Endodermal cell (in vitro differentiated cells): ENCODE measurements around the gene TMEM60. TPM values are rescaled to one million over a fixed set of nuclear protein-coding genes. Genes with fewer than 3 reads are reported as not detected.

ENCODE experiments used
- DNase-seq: peaks from one replicate; pipeline ENCODE4 v3.0.0-alpha.2; 2017
- H3K27ac ChIP-seq: 2 replicates; pipeline ENCODE4 v1.5.1; 2013; ENCODE audit warnings: mild to moderate bottlenecking, low read depth, low read length, moderate library complexity
- H3K27me3 ChIP-seq: 2 replicates; pipeline ENCODE4 v1.6.1; 2013; ENCODE audit warnings: mild to moderate bottlenecking, low read length, moderate library complexity; ENCODE audit not compliant: insufficient read depth, control insufficient read depth, poor library complexity, severe bottlenecking
- H3K36me3 ChIP-seq: 2 replicates; pipeline ENCODE4 v1.7.0; 2013; ENCODE audit warnings: mild to moderate bottlenecking, low read length, moderate library complexity; ENCODE audit not compliant: control insufficient read depth, insufficient read depth
- H3K4me1 ChIP-seq: one replicate; pipeline ENCODE4 v1.7.0; 2013; ENCODE audit warnings: low read length; ENCODE audit not compliant: control insufficient read depth, insufficient read depth
- H3K4me3 ChIP-seq: 2 replicates; pipeline ENCODE4 v1.5.1; 2013; ENCODE audit warnings: mild to moderate bottlenecking, low read length, moderate library complexity
- H3K9ac ChIP-seq: 2 replicates; pipeline ENCODE4 v1.6.1; 2013; ENCODE audit warnings: mild to moderate bottlenecking, low read length, moderate library complexity; ENCODE audit not compliant: poor library complexity, severe bottlenecking; ENCODE audit errors: extremely low read depth
- H3K9me3 ChIP-seq: 2 replicates; pipeline ENCODE4 v1.6.1; 2013; ENCODE audit warnings: mild to moderate bottlenecking, low read length, moderate library complexity; ENCODE audit not compliant: control insufficient read depth
- H3K27ac Mint-ChIP-seq: 2 replicates; pipeline ENCODE4 v1.8.0; 2020; ENCODE audit warnings: mixed read lengths
- H3K27me3 Mint-ChIP-seq: 2 replicates; pipeline ENCODE4 v1.8.0; 2021; ENCODE audit warnings: mild to moderate bottlenecking, mixed read lengths; ENCODE audit not compliant: insufficient read depth
- H3K36me3 Mint-ChIP-seq: 2 replicates; pipeline ENCODE4 v1.8.0; 2020; ENCODE audit warnings: low read depth, mixed read lengths
- H3K4me1 Mint-ChIP-seq: 2 replicates; pipeline ENCODE4 v1.8.0; 2020; ENCODE audit warnings: mixed read lengths
- H3K4me3 Mint-ChIP-seq: 2 replicates; pipeline ENCODE4 v1.8.0; 2020; ENCODE audit warnings: mild to moderate bottlenecking, moderate library complexity, mixed read lengths
- H3K9me3 Mint-ChIP-seq: 2 replicates; pipeline ENCODE4 v1.8.0; 2020; ENCODE audit warnings: mild to moderate bottlenecking, mixed read lengths
- WGBS, 2 experiments: methylation state at CpG; one replicate each; pipeline versions ENCODE4 v1.1.5 to v1.1.7; 2013; ENCODE audit warnings: missing lambda C conversion rate in 2 of 2, mixed read lengths in 1 of 2; ENCODE audit not compliant: insufficient coverage in 1 of 2, insufficient read length in 1 of 2; 5-methylcytosine and 5-hydroxymethylcytosine counted together
- total RNA-seq, 2 donors: library from RNA; stranded (reverse); fragmentation: NEBNext Ultra II Directional in 1 of 2; extraction: Animal tissue kit (Norgen Biotek cat#: 25700) in 1 of 2; gene quantifications; 2 replicates in 1 of 2; 3 replicates in 1 of 2; pipeline ENCODE4 v1.2.1, GENCODE V29; 2021
- TF ChIP-seq, protein P1 (sequence below): fragments of 200-600 bp; sonication (generic); conservative IDR thresholded peaks from 2 replicates; pipeline ENCODE4 v1.5.0; 2021; ENCODE audit warnings: antibody characterized with exemption, mild to moderate bottlenecking

The TMEM60 gene
- total RNA-seq, 2 donors from 2014 or later: 20.0 to 32.2 TPM

DNA sequence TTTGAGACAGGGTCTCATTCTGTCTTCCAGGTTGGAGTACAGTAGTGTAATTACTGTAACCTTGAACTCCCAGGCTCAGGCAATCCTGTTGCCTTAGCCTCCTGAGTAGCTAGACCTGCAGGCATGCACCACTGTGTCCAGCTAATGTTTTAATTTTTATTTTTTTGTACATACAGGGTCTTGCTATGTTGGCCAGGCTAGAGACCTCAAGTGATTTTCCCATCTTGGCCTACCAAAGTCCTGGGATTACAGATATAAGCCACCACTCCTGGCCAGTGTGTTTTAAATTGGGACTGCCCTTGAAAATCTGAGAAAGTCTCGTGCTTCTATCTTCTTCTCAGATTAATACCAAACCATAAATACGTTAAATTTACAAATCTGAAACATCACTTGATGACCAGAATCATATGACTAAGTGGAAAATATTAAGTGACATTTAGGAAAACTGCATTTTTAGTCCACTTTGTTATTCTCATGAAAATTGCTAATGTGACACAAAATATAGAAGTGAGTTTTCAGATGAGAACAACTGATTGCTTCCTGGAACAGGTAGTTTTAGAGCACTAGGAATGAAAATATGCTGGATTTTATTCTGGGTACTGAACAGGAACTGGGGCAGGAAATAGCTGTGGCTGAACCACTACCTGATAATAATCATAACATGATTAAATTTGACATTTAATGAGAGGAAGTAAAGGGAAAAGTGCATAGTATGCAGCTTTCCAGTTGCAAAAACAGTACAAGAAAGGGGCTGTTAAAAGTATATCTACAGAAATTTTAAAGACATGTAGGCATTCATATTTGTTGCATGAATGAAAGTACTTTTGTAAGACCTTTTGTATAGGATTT is 4.5 kb upstream of the TMEM60 start:
- Mint-ChIP-seq H3K4me1 (peaks cover 9% of the 10 kb centered on the region), H3K27ac (no peak overlapping the region), H3K27me3 (no peaks in the 10 kb centered on the region), H3K36me3 (peaks cover 8% of the 10 kb centered on the region), H3K4me3 (no peak overlapping the region), H3K9me3 (peaks cover 23% of the 10 kb centered on the region)
- H3K4me3 ChIP-seq: no peak overlapping the region
- TF ChIP-seq, protein P1, sequence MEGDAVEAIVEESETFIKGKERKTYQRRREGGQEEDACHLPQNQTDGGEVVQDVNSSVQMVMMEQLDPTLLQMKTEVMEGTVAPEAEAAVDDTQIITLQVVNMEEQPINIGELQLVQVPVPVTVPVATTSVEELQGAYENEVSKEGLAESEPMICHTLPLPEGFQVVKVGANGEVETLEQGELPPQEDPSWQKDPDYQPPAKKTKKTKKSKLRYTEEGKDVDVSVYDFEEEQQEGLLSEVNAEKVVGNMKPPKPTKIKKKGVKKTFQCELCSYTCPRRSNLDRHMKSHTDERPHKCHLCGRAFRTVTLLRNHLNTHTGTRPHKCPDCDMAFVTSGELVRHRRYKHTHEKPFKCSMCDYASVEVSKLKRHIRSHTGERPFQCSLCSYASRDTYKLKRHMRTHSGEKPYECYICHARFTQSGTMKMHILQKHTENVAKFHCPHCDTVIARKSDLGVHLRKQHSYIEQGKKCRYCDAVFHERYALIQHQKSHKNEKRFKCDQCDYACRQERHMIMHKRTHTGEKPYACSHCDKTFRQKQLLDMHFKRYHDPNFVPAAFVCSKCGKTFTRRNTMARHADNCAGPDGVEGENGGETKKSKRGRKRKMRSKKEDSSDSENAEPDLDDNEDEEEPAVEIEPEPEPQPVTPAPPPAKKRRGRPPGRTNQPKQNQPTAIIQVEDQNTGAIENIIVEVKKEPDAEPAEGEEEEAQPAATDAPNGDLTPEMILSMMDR: no peak
- H3K36me3 ChIP-seq: no peaks in the 10 kb centered on the region
- 93 to 100% methylated on average over 2 of the region's 2 CpGs for WGBS, 2 experiments
- H3K9ac ChIP-seq: no peak overlapping the region
- H3K27ac ChIP-seq: no peak overlapping the region
- peaks cover 23% of the 10 kb centered on the region for H3K9me3 ChIP-seq
- H3K4me1 ChIP-seq: peaks cover 8% of the 10 kb centered on the region
- DNase-seq: no peak
- H3K27me3 ChIP-seq: no peaks in the 10 kb centered on the region

DNA sequence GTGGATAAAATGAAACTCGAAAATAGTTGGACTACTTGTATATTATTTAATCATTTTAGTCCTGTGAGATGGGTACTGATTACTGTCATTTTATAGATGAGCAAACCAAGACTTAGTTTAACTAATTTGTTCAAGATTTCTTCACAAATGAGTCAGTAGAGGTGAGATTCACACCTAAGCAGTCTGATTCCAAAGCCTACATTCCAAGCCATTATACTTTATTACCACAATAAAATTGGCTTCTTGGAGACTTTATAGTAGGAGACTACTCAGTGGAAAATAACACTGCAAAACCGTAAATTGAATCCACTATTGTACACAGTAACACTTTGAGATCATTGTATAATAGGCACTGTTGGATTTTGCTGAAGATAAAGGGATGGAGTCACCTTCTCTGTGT is 2.5 kb upstream of the TMEM60 start:
- H3K36me3 ChIP-seq: no peaks in the 10 kb centered on the region
- TF ChIP-seq, protein P1: no peak
- H3K4me1 Mint-ChIP-seq: peaks cover 20% of the 10 kb centered on the region
- no peaks in the 10 kb centered on the region for H3K27me3 ChIP-seq
- H3K4me3 Mint-ChIP-seq: no peak overlapping the region
- WGBS, 2 experiments: 96% methylated on average over 2 of the region's 2 CpGs; no CpG with 5 or more reads in 1 of the 2 experiments
- peaks cover 2% of the 10 kb centered on the region for H3K36me3 Mint-ChIP-seq
- DNase-seq: no peak
- no peak overlapping the region for H3K9ac ChIP-seq
- H3K27ac Mint-ChIP-seq: no peak overlapping the region
- H3K9me3 ChIP-seq: peaks cover 3% of the 10 kb centered on the region
- no peak overlapping the region for H3K27ac ChIP-seq
- H3K27me3 Mint-ChIP-seq: no peaks in the 10 kb centered on the region
- H3K9me3 Mint-ChIP-seq: peaks cover 3% of the 10 kb centered on the region
- H3K4me1 ChIP-seq: peaks cover 8% of the 10 kb centered on the region
- no peak overlapping the region for H3K4me3 ChIP-seq

DNA sequence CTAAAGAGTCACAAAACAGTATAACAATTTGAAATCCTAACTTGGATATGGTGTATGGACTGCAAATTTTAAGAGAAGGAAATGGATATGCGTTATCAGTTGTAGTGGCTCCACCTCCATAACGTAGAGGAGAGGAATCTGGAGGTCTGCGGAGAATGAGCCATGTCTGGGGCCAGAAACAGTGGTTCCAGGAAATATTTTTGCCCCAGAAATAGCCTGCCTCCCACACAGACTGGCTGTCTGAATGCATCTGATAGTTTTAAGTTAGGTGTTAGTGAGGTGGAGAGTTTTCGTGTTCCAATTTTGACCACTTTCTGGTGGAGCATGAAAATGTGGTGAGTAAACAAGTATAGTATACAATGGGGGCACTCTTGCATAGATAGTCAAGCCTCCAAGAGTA is 1.9 kb upstream of the TMEM60 start:
- Mint-ChIP-seq H3K4me1 (peaks cover 20% of the 10 kb centered on the region), H3K36me3 (no peaks in the 10 kb centered on the region), H3K27me3 (no peaks in the 10 kb centered on the region), H3K27ac (no peak overlapping the region), H3K9me3 (no peaks in the 10 kb centered on the region), H3K4me3 (peak overlapping the region; percentile 97)
- Histone ChIP-seq H3K9ac (no peak overlapping the region), H3K27ac (no peak overlapping the region), H3K4me1 (peaks cover 8% of the 10 kb centered on the region), H3K4me3 (peak overlapping the region; percentile 88), H3K9me3 (no peaks in the 10 kb centered on the region), H3K27me3 (no peaks in the 10 kb centered on the region), H3K36me3 (no peaks in the 10 kb centered on the region)
- WGBS, 2 experiments: 77 to 87% methylated on average over 3 to 4 of the region's 4 CpGs
- no peak for DNase-seq
- TF ChIP-seq, protein P1: no peak
